Measurements from ENCODE around the gene XYLT2.
A peak's percentile ranks its signal among the peaks of the same experiment; 100 is the strongest.

XYLT2 gene

GRCh38 chr17:50382931-50383330 is 37.0 kb downstream of the XYLT2 start:
- no peak overlapping the region for H3K9ac ChIP-seq (ENCODE audit: low read length in 5 of 5)
- no peak overlapping the region for H3K27ac ChIP-seq (ENCODE audit: low read depth, low read length)
- peaks cover 27 to 87% (median 73%) of the 10 kb centered on the region in 5 donors for H3K36me3 ChIP-seq (ENCODE audit: control insufficient read depth in 5 of 5, insufficient read depth in 5 of 5, low read length in 5 of 5)

GRCh38 chr17:50386510-50386909 is 40.6 kb downstream of the XYLT2 start:
- Histone ChIP-seq H3K9ac (ENCODE audit: low read length in 5 of 5) (no peak overlapping the region), H3K9me3 (ENCODE audit: control insufficient read depth in 5 of 5, low read length in 5 of 5) (no peaks in the 10 kb centered on the region), H3K36me3 (ENCODE audit: control insufficient read depth in 5 of 5, insufficient read depth in 5 of 5, low read length in 5 of 5) (peaks cover 42 to 98% (median 96%) of the 10 kb centered on the region in 5 donors), H3K4me3 (ENCODE audit: low read depth in 1 of 5, low read length in 5 of 5) (no peak overlapping the region), H3K4me1 (ENCODE audit: control insufficient read depth in 5 of 5, insufficient read depth in 5 of 5, low read length in 5 of 5) (peaks cover 2 to 8% (median 5%) of the 10 kb centered on the region in 5 donors), H3K27me3 (ENCODE audit: control insufficient read depth in 5 of 5, insufficient read depth in 4 of 5, low read length in 5 of 5) (no peaks in the 10 kb centered on the region), H3K27ac (ENCODE audit: low read depth, low read length) (no peak overlapping the region)

More at GRCh38 chr17:50382931-50383330, 37.0 kb downstream of the XYLT2 start:
- Histone ChIP-seq H3K27me3 (ENCODE audit: control insufficient read depth in 5 of 5, insufficient read depth in 4 of 5, low read length in 5 of 5) (no peaks in the 10 kb centered on the region), H3K4me1 (ENCODE audit: control insufficient read depth in 5 of 5, insufficient read depth in 5 of 5, low read length in 5 of 5) (peaks cover 2 to 8% (median 5%) of the 10 kb centered on the region in 5 donors), H3K4me3 (ENCODE audit: low read depth in 1 of 5, low read length in 5 of 5) (no peak overlapping the region), H3K9me3 (ENCODE audit: control insufficient read depth in 5 of 5, low read length in 5 of 5) (no peaks in the 10 kb centered on the region)

- Histone ChIP-seq H3K27me3 (ENCODE audit: control insufficient read depth in 5 of 5, insufficient read depth in 4 of 5, low read length in 5 of 5) (no peaks in the 10 kb centered on the region), H3K9me3 (ENCODE audit: control insufficient read depth in 5 of 5, low read length in 5 of 5) (no peaks in the 10 kb centered on the region), H3K4me3 (ENCODE audit: low read depth in 1 of 5, low read length in 5 of 5) (no peak overlapping the region), H3K4me1 (ENCODE audit: control insufficient read depth in 5 of 5, insufficient read depth in 5 of 5, low read length in 5 of 5) (peaks cover 2 to 8% (median 5%) of the 10 kb centered on the region in 5 donors), H3K36me3 (ENCODE audit: control insufficient read depth in 5 of 5, insufficient read depth in 5 of 5, low read length in 5 of 5) (peaks cover 44 to 99% (median 96%) of the 10 kb centered on the region in 5 donors), H3K9ac (ENCODE audit: low read length in 5 of 5) (peak overlapping the region in 1 of 5 donors; percentile 9), H3K27ac (ENCODE audit: low read depth, low read length) (no peak overlapping the region)
These were observed 42.8 kb downstream of the XYLT2 start for GRCh38 chr17:50388728-50389127.

- Histone ChIP-seq H3K9me3 (ENCODE audit: control insufficient read depth in 5 of 5, low read length in 5 of 5) (no peaks in the 10 kb centered on the region), H3K9ac (ENCODE audit: low read length in 5 of 5) (no peak overlapping the region), H3K36me3 (ENCODE audit: control insufficient read depth in 5 of 5, insufficient read depth in 5 of 5, low read length in 5 of 5) (peaks cover 49 to 99% (median 97%) of the 10 kb centered on the region in 5 donors), H3K27me3 (ENCODE audit: control insufficient read depth in 5 of 5, insufficient read depth in 4 of 5, low read length in 5 of 5) (no peaks in the 10 kb centered on the region), H3K27ac (ENCODE audit: low read depth, low read length) (no peak overlapping the region), H3K4me3 (ENCODE audit: low read depth in 1 of 5, low read length in 5 of 5) (no peak overlapping the region), H3K4me1 (ENCODE audit: control insufficient read depth in 5 of 5, insufficient read depth in 5 of 5, low read length in 5 of 5) (peaks cover 2 to 9% (median 5%) of the 10 kb centered on the region in 5 donors)
These were observed 43.6 kb downstream of the XYLT2 start for GRCh38 chr17:50389534-50389933.

GRCh38 chr17:50392621-50393020 is 46.7 kb downstream of the XYLT2 start:
- Histone ChIP-seq H3K4me1 (ENCODE audit: control insufficient read depth in 5 of 5, insufficient read depth in 5 of 5, low read length in 5 of 5) (peaks cover 9 to 27% (median 23%) of the 10 kb centered on the region in 5 donors), H3K4me3 (ENCODE audit: low read depth in 1 of 5, low read length in 5 of 5) (no peak overlapping the region), H3K27me3 (ENCODE audit: control insufficient read depth in 5 of 5, insufficient read depth in 4 of 5, low read length in 5 of 5) (no peaks in the 10 kb centered on the region), H3K9ac (ENCODE audit: low read length in 5 of 5) (no peak overlapping the region), H3K27ac (ENCODE audit: low read depth, low read length) (no peak overlapping the region), H3K36me3 (ENCODE audit: control insufficient read depth in 5 of 5, insufficient read depth in 5 of 5, low read length in 5 of 5) (peaks cover 35 to 74% (median 70%) of the 10 kb centered on the region in 5 donors), H3K9me3 (ENCODE audit: control insufficient read depth in 5 of 5, low read length in 5 of 5) (no peaks in the 10 kb centered on the region)

- Histone ChIP-seq H3K27me3 (ENCODE audit: control insufficient read depth in 5 of 5, insufficient read depth in 4 of 5, low read length in 5 of 5) (no peaks in the 10 kb centered on the region), H3K4me1 (ENCODE audit: control insufficient read depth in 5 of 5, insufficient read depth in 5 of 5, low read length in 5 of 5) (peaks cover 9 to 30% (median 27%) of the 10 kb centered on the region in 5 donors), H3K9ac (ENCODE audit: low read length in 5 of 5) (no peak overlapping the region), H3K9me3 (ENCODE audit: control insufficient read depth in 5 of 5, low read length in 5 of 5) (no peaks in the 10 kb centered on the region), H3K27ac (ENCODE audit: low read depth, low read length) (no peak overlapping the region), H3K4me3 (ENCODE audit: low read depth in 1 of 5, low read length in 5 of 5) (no peak overlapping the region), H3K36me3 (ENCODE audit: control insufficient read depth in 5 of 5, insufficient read depth in 5 of 5, low read length in 5 of 5) (peaks cover 33 to 63% (median 59%) of the 10 kb centered on the region in 5 donors)
These were observed 47.8 kb downstream of the XYLT2 start for GRCh38 chr17:50393700-50394099.

GRCh38 chr17:50394711-50395110 is 48.8 kb downstream of the XYLT2 start:
- H3K4me1 ChIP-seq (ENCODE audit: control insufficient read depth in 5 of 5, insufficient read depth in 5 of 5, low read length in 5 of 5) = peaks cover 9 to 30% (median 27%) of the 10 kb centered on the region in 5 donors
- H3K36me3 ChIP-seq (ENCODE audit: control insufficient read depth in 5 of 5, insufficient read depth in 5 of 5, low read length in 5 of 5) = peaks cover 28 to 53% (median 50%) of the 10 kb centered on the region in 5 donors
- peak overlapping the region in 1 of 5 donors; percentile 9 for H3K9ac ChIP-seq (ENCODE audit: low read length in 5 of 5)
- H3K27ac ChIP-seq (ENCODE audit: low read depth, low read length) = no peak overlapping the region
- H3K27me3 ChIP-seq (ENCODE audit: control insufficient read depth in 5 of 5, insufficient read depth in 4 of 5, low read length in 5 of 5) = no peaks in the 10 kb centered on the region
- H3K4me3 ChIP-seq (ENCODE audit: low read depth in 1 of 5, low read length in 5 of 5) = no peak overlapping the region
- H3K9me3 ChIP-seq (ENCODE audit: control insufficient read depth in 5 of 5, low read length in 5 of 5) = no peaks in the 10 kb centered on the region

- Histone ChIP-seq H3K27me3 (ENCODE audit: control insufficient read depth in 5 of 5, insufficient read depth in 4 of 5, low read length in 5 of 5) (no peaks in the 10 kb centered on the region), H3K9ac (ENCODE audit: low read length in 5 of 5) (peak overlapping the region; percentile 93 to 100 (median 99)), H3K9me3 (ENCODE audit: control insufficient read depth in 5 of 5, low read length in 5 of 5) (no peaks in the 10 kb centered on the region), H3K4me3 (ENCODE audit: low read depth in 1 of 5, low read length in 5 of 5) (peak overlapping the region; percentile 92 to 96 (median 93)), H3K27ac (ENCODE audit: low read depth, low read length) (peak overlapping the region; percentile 89), H3K36me3 (ENCODE audit: control insufficient read depth in 5 of 5, insufficient read depth in 5 of 5, low read length in 5 of 5) (peaks cover 16 to 36% (median 34%) of the 10 kb centered on the region in 5 donors), H3K4me1 (ENCODE audit: control insufficient read depth in 5 of 5, insufficient read depth in 5 of 5, low read length in 5 of 5) (peaks cover 9 to 30% (median 27%) of the 10 kb centered on the region in 5 donors)
These were observed 50.6 kb downstream of the XYLT2 start for GRCh38 chr17:50396261-50397110.

- H3K4me1 ChIP-seq (ENCODE audit: control insufficient read depth in 5 of 5, insufficient read depth in 5 of 5, low read length in 5 of 5) = peaks cover 9 to 30% (median 27%) of the 10 kb centered on the region in 5 donors
- H3K4me3 ChIP-seq (ENCODE audit: low read depth in 1 of 5, low read length in 5 of 5) = peak within 1 kb of the TSS; percentile 92 to 96 (median 93)
- no peaks in the 10 kb centered on the region for H3K27me3 ChIP-seq (ENCODE audit: control insufficient read depth in 5 of 5, insufficient read depth in 4 of 5, low read length in 5 of 5)
- H3K9me3 ChIP-seq (ENCODE audit: control insufficient read depth in 5 of 5, low read length in 5 of 5) = no peaks in the 10 kb centered on the region
- H3K27ac ChIP-seq (ENCODE audit: low read depth, low read length) = peak within 1 kb of the TSS; percentile 89
- peak within 1 kb of the TSS; percentile 93 to 100 (median 99) for H3K9ac ChIP-seq (ENCODE audit: low read length in 5 of 5)
- H3K36me3 ChIP-seq (ENCODE audit: control insufficient read depth in 5 of 5, insufficient read depth in 5 of 5, low read length in 5 of 5) = peaks cover 15 to 28% (median 26%) of the 10 kb centered on the region in 5 donors
These were observed 51.4 kb downstream of the XYLT2 start, which contains the start of gene LRRC59 for GRCh38 chr17:50397111-50397918. Gene LRRC59 (minus strand): TSS chr17:50397523. CDS start chr17:50397317, 206 bp downstream.
